DMS153 treated with DMSO at 0.1 percent for 48 hours (cell line): ENCODE data around the gene IQCH.
"Not testable (repeated sequence)": the region's sequence is repeated elsewhere in the genome, so short reads cannot be mapped to it uniquely, and the experiment has no call there.

Experiments used
- DNase-seq: peaks from one replicate; lab custom pipeline; 2025; ENCODE audit not compliant: unreplicated experiment; lab: John Stamatoyannopoulos, UW

IQCH gene

DNA sequence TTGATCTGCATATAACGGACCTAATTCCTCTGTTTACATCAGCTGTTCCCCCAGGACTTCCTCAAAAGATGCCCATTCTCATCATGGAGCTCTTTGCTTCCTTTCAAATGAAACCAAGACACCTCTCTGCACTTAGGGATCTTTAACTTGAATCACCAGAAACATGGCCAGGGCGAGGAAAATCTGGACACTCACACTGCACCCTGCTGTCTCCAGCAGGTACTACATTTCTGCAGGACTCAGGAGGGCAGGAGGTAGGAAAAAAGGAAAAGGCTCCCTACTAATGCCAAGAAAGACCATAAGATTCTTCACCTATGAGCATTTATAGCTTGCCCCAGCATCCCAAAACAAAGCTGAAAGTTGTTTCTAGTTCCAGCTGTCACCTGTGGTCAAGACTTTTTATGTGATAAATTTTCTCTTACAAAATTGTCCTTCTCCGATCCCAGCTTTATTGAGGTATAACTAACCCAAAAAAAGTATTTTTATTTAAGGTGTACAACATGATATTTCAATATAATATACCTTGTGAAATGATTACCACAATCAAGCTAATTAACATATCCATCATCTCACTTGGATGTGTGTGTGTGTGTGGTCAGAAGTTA is 179.0 kb downstream of the IQCH start:
- no peak for DNase-seq

DNA sequence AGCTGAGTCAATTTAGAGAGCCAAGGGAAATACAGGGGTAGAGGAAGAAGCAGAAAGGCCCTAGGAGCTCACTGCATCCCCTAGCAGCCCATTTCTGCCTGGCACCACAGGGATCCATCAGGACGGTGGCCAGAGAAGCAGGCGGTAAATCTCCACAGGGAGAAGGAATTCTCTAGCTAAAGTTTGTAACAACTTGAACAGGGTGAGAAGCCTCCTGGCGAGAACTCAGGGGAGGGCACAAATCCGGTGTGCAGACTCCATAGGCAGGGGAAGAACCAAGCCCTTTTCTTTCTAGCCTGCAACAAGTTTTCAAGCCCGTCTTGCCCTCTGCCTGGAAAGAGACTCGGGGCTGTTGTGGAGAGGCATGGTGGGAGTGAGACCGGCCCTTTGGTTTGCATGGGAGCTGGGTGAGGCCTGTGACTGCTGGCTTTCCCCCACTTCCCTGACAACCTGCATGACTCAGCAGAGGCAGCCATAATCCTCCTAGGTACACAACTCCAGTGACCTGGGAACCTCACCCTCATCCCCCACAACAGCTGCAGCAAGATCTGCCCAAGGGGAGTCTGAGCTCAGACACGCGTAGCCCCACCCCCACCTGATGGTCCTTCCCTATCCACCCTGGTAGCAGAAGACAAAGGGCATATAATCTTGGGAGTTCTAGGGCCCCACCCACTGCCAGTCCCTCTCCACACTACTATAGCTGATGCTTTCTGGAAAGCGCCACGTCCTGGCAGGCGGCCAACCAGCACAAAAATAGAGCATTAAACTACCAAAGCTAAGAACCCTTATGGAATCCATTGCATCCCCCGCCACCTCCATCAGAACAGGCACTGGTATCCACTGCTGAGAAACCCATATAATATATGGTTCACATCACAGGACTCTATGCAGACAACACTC is 182.0 kb downstream of the IQCH start:
- DNase-seq, result not testable (repeated sequence)

DNA sequence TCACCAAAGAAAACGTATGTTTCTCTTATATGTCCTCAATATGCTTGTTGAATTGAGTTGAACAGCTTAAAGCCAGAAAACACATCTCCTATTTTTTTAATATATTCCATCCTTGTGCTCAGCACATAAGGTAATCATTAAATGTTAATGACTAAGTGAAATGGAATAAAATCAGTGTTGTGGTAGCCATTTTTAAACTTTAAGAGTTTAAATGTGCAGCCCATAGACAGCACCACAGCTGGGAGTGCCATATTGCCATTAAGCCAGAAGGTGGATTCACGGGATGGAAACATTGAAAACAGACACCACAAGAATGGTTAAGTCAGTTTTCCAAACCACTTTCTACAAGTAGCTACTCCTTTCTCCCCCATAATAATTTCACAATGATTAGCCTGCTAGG is 189.5 kb downstream of the IQCH start:
- DNase-seq, result no peak

DNA sequence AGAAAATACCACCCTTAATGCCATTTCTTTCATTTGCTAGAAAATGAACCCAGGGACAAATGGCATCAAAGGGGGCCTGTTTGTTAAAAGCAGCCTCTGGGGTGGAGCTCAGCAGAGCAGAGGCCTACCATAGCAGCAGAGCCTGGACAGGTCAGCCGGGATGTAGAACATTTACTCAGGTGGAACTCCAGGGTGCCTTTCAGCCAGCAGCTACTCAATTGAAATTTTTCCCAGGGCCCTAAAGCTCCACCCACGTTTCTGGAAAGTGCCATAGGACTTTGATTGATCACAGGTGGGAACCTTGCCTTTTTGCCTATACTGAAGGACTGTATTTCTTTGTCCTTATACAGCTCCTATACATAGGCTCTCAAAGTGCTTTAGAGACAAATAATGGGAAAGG is 191.9 kb downstream of the IQCH start:
- DNase-seq, result no peak

DNA sequence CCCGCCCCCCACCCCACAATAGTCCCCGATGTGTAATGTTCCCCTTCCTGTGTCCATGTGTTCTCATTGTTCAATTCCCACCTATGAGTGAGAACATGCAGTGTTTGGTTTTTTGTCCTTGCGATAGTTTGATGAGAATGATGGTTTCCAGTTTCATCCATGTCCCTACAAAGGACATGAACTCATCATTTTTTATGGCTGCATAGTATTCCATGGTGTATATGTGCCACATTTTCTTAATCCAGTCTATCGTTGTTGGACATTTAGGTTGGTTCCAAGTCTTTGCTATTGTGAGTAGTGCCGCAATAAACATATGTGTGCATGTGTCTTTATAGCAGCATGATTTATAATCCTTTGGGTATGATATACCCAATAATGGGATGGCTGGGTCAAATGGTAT is 193.8 kb downstream of the IQCH start:
- not testable (repeated sequence) for DNase-seq

DNA sequence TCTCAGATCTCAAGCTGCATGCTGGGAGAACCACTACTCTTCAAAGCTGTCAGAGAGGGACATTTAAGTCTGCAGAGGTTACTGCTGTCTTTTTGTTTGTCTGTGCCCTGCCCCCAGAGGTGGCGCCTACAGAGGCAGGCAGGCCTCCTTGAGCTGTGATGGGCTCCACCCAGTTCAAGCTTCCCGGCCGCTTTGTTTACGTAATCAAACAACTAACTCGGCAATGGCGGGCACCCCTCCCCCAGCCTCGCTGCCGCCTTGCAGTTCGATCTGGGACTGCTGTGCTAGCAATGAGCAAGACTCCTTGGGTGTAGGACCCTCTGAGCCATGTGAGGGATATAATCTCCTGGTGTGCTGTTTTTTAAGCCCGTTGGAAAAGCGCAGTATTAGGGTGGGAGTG is 199.1 kb downstream of the IQCH start:
- not testable (repeated sequence) for DNase-seq

DNA sequence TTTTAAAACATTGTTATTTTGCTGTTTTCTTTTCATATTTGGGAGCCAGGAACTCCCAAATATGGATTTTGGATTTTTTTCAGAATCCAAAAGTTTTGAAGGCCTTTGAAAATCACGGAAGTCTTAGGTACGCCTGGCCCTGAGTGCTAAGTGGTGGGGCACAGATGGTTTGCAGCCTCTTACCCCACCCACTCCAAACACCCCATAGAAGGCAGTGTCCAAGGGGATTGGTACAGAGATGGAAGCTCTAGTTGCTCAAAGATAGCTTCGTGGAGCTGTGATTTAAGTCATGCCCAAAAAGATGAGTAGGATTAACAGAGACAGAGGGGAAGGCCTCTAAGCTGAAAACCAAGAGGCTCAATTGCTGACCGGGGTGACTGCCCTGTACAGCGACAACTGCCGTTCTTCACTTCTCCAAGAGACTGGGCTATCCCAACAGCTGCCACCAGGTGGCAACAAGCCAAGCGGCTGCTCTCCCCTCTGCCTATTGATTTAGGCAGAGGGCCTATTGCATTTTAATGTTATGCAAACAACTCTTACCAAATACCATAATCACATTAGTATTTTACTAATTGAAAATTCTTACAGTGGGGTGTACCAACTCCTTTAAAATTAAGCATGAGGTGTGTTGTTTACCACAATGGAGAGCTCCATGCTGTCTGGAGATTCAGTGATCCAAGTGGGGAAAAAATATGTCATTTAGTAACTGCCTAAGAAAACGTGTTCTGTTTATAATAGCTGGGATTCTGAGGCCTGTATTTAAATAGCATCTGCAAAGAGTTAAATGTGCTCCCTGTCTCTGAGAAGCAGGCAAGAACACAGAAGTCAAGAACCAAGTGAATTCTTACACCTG is 202.3 kb downstream of the IQCH start:
- peak; percentile 9 for DNase-seq

DNA sequence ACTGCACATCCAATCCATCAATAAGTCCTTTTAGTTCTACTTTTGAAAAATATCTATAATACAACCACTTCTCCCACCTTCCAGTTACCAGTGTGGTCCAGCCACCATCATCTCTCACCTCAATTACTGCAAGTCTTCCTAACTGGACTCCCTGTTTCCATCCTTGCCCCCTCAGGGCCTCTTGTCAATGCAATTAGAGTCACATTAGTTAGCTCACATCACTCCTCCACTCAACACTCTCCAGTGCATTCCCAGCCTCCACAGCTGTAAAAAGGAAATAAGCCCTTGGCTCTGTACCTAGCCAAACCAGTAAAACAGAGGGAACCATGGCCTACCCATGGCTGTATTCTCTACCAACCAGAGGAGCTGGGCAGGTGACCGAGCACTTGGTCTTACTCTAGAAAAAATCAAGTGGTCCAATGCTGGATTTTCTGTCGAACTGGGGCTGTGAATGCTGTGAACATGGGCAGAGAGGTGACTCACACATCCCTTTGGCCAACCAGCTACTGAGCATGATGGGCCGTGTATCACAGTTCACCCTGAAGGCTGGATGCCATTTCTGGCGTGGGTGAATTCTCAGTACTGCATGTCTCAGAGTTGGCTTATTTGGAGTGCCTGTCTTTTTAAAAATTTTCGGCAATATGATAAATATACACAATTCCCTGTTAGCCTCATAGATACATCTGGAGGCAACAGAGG is 203.9 kb downstream of the IQCH start:
- no peak for DNase-seq

DNA sequence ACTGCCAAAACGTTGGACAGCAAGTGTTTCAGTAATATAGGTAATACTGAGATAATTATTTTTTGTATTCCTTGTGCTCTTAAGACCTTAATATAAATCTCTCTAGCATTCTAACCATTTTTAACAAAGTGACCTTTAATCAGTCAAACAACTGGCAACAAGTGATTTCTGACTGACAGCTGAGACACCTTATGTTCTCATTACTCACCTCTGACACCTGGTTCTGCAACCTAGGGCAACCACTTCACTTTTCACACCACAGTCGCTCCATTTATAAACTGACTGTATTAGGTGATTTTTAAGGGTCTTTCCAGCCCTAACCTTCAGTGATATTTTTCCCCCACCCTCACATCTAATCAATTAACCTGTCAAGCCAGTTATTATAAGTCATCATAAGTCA is 205.9 kb downstream of the IQCH start:
- DNase-seq, result no peak

DNA sequence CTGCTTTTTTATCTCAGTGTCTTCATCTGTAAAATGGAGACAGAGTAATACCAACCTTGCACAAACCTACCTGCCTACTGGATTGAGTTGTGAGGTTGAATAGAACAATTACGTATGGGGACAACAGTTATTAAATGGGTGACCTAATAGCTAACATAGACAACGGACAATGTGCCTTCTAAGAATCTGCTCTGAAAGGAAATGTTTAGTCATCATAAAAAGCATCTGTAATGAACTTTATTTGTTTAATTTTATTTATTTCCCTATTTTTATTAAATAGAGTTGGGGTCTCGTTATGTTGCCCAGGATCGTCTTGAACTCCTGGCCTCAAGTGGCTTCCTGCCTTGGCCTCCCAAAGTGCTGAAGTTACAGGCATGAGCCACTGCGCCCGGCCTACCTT is 207.1 kb downstream of the IQCH start:
- no peak for DNase-seq

DNA sequence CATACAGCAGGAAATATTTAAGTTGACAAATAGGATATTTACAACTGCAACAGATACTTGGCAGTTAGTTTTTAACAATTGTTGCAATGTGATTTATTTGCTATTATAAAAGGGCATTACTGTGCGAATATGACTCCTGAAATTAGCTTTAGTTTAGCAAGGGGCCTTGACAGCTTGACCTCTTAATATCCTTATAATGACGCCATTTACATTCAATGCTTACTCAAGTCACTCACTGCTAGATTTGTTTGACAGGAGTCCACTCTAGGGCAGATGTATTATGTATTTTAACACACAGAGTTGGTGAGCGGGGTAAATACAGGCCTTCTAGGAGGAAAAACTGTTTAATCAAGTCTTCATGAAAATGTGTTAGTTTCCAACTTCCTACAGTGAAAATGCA is 208.3 kb downstream of the IQCH start:
- DNase-seq, result no peak

DNA sequence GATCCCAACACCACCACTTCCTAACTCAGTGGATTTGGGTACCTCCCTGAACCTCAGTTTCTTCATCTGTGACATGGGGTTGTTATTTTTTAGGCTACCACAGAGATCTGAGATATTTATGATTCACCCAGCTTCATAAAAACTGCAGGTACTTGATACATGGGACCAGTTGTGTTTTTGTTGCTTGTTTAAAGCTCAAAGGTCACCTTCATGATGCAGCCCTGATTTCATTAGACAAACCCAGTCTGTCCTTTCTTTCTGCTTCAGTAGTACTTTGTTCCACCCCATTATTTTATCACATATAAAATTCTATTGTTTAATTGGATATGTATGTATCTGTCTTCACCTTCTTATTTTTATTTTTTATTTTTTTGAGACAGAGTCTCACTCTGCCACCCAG is 208.9 kb downstream of the IQCH start:
- no peak for DNase-seq

DNA sequence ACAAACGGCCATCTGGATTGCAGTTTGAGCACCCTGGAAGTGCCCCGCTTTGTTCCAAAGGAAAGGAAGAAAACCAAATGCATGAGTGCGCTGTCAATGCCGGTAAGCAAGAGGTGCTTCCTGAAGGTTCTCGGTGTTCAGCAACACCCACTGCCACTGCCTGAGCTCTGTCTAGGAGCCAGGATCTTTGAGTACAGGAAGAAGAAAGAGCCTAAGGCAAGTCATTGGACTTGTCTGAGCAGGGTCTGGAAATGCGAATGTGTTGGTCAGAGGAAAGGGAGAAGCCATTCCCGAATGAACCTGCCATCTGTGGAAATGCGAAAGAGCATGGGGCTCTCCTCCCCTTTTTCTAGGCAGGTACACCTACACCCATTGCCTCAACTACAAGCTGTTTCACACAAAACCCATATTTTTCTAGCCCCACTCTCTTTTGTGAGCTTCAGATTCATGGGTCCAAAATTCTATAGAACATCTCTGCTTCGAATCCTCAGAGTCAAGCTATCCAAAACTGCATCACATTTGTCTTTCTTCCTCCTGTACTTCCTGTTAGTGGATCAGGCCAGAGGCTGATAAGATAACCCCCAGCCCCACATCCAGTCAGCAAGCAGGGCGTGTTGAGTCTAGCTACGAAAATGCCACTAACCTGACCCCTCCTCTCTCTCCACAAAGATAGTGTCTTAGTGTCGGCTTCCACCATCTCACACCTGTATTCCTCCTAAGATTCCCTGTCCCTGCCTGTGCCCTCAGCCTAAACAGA is 210.8 kb downstream of the IQCH start:
- no peak for DNase-seq

DNA sequence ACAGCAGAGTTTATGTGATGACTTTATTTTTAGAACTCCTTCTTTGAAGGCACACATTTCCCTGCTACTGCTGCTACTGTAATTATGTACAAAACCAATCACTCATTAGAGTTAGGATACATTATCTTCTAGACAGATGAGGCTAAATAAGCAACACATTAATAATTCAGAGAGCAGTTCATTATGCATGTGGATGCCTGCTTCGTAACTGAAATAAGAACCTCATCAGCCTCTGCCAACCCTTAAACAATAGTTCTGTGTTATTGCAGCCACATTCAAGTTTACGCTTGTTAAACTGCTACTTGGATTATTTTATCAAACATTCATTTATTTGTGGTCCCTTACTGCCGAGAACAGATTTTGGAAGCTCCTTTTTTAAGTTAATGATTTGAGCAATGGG is 213.8 kb downstream of the IQCH start:
- DNase-seq, result no peak

DNA sequence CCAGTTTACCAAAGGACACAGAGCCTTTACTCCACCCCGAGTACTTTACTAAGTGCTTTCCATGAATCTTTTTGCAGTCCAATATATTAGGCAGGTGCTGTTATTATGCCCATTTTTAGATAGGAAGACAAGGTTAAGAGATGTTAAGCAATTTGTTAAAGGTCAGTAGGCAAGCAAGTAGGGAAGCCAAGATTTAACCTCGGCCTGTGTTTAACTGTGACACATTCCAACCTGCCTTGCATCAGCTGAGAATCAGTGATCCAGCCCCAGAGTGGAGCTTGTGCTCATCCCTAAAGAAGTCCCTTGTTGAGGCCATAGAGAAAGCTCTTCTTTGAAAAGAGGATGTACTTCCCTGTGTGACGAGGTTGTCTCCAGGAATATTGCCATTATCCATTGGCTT is 215.1 kb downstream of the IQCH start:
- no peak for DNase-seq

DNA sequence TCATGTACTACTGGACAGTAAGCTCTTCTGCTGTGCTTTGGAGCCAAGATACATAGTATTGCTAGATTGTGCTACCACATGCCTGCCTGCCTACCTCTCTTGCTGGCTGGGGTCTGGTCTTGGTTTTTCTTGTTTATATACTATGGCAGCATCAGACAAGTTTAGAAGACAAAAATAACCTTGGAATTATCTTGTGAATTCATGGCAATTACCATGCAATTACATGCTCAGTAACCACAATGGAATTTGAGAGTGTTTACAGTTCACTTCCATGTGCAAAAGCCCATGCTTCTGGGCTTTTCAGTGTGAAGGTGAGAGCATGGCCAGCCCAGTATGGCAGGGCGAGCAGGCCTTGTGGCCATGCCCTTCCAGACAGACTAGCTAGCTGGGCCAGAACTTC is 218.4 kb downstream of the IQCH start:
- no peak for DNase-seq

DNA sequence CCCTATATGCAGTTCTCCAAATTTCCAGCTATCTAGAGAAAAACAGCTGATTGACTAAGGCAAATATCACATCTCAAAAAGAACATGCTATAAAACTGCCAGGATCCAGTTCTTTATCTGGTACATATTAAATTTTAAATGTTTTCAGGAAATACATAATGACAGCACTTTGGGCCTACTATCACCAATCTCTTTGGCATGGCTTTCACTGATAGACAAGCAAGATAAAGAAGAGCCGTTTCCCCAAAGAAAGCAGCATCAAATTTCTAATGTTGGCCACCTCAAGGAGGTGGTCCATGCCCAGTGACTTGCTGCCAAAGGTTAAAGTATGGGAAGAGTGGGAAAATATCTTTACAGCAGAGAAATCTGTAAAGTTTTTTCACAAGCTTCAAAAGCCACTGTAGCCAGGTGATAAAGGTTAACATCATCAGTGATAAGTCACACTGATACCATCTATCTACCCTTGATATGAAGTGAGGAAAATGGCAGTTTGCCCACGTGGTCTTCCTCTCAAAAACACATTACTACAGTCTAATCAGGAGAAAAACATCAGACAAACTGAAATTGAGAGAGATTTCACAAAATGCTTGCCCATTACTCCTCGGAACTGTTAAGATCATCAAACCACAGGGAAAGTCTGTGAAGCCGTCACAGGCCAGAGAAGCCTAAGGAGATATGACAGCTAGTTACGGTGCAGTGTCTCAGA is 220.0 kb downstream of the IQCH start:
- DNase-seq, result no peak

DNA sequence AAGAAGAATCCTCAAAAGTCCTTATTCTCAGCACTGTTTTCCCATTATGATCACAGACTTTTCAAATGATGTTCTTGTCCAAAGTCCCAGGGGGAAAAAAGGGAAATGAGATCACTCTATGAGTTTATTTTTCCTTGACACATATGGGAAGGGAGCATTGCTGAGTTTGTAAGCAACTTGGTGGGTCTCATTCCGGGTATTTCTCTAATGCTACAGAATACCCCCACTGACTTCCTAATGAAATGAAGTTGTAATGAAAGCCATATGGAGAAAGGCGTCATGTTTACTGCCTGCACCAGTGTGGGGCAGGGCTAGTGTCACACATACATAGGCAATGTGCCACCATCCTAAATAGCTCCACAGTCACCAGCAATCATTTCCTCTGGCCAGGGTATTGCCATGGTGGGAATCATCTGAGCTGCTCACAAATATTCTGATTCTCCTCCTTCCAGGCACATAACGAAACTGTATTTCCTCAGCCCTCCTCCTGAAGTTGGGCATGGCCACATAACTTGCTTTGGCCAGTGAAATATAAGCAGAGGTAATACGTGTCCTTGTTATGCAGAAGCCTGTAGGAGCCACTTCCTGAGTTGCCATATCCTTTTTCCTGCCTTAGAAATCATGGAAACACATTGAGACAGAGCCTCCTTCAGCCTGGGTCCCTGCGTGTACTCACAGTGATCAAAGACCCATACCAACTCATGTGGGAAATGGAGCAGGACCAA is 225.4 kb downstream of the IQCH start:
- no peak for DNase-seq

DNA sequence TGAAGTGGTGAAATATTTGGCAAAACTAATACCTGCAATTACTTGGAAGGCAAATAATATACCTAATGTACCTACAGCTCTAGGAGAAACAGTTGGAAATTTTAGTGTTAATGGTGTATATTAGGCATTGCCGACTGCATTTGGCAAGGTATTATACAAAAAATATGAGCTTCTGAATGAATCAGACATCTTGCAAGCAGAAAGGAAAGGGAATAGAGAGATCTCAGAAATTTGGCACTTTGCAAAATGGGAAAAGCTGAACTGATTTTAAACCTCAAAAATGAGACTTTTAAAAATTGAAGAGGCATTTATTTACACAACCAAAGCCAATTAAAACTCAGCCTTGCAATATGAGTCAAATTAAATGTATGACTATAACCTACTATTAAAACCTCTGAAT is 226.2 kb downstream of the IQCH start:
- no peak for DNase-seq
